ENCODE data around the gene EPN1.
A peak's percentile ranks its signal among the peaks of the same experiment; 100 is the strongest.

The EPN1 gene

DNA sequence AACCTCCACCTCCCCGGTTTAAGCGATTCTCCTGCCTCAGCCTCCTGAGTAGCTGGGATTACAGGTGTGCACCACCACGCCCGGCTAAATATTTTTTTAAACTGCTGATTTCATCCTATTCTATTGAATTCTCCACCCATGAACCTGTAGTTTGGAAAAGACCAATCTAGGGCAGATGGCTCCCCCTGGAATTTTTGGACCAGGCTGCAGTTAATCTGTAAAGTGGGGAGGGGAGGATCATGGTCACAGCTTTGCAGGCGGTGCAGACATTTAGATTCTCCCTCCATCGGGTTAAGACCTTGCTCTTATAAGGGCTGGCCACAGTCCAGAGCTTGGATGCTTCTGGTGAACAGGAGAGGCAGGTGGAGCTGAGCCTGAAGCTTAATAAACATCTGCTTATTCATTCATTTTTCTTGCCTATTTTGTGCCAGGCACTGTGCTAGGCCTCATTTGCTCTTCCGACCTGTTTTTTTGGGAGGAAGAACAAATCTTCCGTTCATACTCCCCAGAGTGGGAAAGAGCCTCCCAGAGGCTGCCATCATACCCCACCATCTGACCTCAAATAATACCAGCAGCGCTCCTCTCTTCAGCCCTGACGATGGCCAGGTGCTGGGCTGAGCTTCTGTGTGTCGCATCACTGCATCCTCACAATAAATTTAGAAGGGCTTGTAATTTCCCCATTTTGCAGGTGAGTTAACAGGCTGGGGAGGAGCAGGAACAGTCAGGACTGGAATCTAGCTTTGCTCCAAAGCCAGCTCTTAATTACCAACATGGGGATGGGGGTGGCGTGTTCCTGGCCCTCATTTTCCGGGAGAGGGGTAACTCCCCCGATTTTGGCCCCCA, 27.9 kb upstream of the EPN1 start:
- H3K4me3 ChIP-seq (ENCODE audit: low read depth, low read length): peak overlapping the region; percentile 83

DNA sequence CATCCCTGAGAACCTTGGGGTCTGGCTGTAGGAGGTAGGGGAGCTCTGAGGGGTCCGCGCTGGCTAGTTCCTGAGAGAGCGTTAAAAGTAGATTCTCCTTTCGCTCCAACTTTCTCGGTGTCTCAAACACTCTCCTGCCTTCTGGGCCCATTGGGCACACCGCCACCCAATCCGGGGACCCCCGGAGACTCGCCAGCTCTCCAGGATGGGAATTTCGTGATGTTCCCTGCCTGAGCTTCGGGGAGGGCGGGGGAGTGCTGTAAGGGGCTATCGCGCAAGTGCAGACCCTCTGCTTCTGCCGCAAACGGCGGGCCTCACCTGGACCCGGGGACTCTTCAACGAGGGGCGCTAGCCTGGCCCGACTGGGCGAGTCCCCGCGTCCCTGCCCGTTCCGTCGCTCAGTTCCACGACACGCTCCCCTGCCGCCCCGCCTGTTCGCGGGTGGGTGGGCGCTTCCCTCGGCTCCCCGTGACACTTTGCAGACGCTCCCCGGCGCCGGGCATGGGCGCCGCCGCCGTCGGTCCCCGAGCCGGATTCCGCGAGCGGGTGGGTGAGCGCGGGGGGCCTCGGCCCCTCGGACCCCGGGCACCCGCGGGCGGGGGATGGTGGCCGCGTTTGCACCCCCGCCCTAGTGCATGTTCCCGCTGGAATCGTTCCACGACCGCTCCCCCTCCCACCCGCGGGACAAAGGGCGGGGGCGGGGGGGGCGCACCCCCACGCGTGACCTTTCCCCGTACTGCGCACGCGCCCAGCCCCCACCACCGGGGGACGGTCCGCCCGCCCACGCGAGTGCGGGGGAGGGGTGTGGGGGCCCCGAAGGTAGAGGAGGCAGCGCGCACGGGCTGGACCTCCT, 27.1 kb upstream of the EPN1 start, which contains the start of gene CCDC106:
Gene CCDC106 (plus strand): TSS at position 481 of the 853 bp plus-strand sequence. CDS start 835 bp downstream, outside the sequence.
- peak within 1 kb of the TSS; percentile 83 for H3K4me3 ChIP-seq (ENCODE audit: low read depth, low read length)

DNA sequence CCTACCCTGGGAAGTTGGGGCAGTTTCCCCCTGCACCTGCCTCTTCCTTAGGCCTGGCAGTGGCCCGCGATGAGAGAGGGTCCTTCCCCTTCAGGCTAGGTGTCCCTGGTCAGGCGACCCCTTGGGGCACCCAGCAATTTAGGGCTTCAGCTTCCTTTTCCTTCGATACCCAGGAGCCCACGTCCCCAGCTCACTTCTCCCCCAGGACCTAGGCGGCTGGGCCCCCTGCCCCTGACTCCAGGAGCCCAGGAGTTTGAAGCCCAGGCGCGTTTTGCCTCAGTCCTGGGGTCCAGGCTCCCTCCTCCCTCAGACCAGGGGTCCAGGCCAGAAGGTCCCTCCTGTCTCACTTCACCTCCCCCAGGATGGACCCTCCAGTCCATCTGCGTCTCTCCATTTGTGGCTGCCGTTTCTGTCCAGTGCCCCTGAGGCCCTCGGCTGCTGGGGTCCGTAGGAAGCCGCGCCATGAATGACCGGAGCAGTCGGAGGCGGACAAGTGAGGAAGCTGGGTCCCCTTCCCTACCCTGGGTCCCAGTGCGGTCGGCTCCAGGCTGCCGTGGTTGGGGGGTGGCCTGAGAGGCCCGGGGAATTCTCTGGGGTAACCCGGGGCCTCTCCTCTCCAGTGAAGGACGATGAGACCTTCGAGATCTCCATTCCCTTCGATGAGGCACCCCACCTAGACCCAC, 26.3 kb upstream of the EPN1 start:
- peak overlapping the region; percentile 83 for H3K4me3 ChIP-seq (ENCODE audit: low read depth, low read length)

DNA sequence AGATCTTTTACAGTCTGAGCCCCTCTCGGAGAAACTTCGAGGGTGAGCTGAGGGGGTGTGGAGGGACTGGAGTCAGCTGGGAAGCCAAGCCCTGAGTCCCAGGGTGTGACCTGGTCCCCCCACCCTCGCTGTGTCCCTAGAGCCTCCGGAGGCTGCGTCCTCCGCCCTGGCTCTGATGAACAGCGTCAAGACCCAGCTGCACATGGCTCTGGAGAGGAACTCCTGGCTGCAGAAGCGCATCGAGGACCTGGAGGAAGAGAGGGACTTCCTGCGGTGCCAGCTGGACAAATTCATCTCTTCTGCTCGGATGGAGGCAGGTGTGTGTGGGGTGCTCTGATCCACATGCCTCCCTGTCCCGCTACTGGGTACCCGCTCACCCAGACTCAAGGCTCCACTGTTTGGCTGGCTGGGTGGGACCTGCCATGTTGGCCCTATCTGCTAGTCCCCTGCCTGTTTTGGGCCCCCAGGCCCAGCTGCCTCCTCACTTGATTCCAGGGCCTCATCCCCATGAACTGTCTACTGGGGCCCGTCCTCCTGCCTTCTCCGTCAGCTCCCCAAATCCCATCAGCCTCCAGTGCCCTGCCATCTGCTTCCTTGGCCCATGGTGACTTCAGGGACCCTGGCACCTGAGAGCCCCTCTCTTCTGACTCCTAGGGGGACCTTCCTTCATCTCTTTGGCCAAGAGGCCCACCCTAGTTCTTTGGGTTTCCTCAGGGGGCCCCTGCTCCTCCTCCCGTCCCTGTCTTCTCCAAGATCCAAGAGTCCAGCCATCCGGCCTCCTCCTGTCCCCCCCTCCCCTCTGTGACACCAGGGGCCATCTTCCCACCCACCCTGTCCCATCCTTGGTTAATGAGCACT, 25.5 kb upstream of the EPN1 start:
- H3K4me3 ChIP-seq (ENCODE audit: low read depth, low read length): no peak overlapping the region

DNA sequence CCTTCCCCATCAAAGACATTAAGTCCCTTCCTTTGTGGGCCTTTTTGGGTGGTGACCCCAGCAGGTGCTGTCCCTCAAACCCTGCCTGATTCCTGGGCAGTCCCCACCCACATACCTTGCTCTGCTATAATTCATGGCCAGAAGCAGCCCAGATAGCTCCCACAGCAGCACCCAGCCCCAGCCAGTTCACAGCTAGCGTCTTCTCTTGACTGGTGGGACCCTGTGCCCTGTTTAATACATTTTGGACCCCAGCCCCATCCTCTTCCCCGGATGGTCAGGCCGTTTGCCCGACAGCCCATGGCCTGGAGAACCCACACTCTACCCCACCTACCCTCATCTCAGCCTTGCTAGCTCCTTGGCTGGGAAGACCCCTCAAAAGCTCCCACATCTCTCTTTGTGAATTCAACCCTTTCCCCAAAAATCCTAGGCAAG, 24.9 kb upstream of the EPN1 start:
- H3K4me3 ChIP-seq (ENCODE audit: low read depth, low read length): no peak overlapping the region

DNA sequence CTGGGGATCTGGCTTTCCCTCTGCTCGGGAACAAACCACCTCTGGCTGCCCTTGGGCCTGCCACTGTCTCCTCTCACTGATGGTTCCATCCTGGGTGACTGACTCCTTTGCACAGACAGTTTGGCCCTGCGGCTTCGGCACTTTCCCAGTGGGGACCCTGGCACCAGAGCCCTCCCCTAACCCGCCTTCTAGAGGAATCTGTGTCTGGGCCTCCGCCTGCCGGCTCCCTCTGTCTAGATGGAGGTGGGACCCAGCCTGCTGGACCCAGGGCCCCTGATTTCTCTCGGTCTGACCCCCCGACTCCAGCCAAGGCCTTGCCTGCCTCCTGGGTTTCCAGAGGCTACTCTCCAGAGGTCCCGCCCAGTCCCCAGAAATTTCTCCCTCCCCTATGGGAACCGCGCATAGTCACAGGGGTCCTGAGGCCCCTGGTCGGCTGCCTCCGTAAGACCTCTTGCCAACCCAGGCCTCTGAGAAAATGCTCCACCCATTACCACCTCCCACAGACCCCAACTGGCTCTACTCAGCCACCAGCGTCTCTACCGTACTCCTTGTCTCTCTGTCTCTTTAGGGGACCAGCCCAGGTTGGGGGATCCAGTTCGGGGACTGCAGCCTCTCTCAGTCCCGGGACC, 24.3 kb upstream of the EPN1 start:
- no peak overlapping the region for H3K4me3 ChIP-seq (ENCODE audit: low read depth, low read length)

DNA sequence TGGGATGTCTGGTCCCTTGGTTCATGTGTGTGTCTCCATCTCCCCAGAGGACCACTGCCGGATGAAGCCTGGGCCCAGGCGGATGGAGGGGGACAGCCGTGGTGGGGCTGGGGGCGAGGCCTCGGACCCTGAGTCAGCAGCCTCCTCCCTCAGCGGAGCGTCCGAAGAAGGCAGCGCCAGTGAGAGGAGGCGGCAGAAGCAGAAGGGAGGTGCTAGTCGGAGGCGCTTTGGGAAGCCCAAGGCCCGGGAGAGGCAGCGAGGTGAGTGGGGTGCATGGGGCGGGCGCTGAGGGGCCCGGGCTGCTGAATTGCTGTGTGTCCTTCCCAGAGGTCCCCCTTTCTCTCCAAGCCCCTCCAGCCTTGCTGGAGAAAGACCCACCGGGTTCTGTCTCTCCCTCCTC, 23.8 kb upstream of the EPN1 start:
- H3K4me3 ChIP-seq (ENCODE audit: low read depth, low read length): no peak overlapping the region

DNA sequence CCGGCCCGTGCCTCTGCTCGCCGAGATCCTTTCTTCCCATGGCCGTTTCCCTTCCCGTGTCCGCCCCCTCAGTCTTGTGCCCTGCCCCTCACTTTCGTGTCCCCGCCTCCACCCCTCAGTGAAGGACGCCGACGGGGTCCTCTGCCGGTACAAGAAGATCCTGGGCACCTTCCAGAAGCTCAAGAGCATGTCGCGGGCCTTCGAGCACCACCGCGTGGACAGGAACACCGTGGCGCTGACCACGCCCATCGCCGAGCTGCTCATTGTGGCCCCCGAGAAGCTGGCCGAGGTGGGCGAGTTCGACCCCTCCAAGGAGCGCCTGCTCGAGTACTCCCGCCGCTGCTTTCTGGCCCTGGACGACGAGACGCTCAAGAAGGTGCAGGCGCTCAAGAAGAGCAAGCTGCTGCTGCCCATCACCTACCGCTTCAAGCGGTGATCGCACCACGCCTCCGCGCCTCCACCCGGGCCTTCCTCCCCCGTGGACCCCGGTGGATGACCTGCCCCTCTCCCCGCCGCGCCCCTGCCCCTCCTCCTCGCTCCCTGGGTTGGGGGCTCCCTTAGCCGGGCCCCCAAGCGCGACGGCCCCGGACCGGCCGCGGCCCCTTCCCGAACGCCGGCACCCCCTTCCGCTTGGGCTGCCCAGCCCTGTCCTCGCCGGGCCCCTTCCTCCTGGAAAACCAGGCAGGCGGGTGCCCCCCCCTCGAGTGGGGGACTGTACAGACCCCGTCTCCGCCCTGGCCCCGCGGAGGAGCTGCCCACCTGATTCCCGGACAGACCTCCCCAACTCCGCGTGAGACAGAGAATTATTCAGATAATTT, 22.5 kb upstream of the EPN1 start:
- H3K4me3 ChIP-seq (ENCODE audit: low read depth, low read length): peak overlapping the region; percentile 8

DNA sequence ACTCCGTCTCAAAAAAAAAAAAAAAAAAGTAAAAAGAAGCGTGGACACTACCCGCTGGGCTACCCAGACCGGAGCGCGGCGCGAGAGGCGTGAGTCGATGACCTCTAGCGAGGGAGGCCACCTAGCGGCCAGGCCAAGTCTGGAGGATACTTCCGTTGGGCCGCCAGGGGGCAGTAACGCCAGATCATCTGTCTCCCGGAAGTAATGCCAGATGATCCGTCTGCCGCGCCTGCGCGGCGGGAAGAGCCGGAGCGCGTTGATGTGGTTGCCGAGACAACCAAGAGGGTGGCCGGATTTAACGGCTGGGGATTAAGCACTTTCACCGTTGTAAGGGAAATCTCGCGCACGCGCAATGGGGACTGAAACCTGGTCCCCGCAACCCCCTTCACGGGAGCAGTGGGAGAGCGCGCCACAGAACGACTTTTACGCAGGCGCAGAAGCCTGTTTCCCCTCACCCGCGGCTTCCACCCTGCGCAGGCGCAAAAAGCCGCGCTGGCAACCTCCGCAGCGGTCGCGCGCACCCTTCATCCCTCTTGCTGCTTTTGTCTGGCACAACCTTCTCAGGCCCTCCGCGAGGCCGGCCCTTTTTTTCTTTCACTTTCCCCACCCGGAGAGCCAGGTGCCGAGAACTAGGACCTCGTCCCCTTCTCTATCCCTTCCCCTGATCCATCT, 21.2 kb upstream of the EPN1 start:
- peak overlapping the region; percentile 85 for H3K4me3 ChIP-seq (ENCODE audit: low read depth, low read length)

DNA sequence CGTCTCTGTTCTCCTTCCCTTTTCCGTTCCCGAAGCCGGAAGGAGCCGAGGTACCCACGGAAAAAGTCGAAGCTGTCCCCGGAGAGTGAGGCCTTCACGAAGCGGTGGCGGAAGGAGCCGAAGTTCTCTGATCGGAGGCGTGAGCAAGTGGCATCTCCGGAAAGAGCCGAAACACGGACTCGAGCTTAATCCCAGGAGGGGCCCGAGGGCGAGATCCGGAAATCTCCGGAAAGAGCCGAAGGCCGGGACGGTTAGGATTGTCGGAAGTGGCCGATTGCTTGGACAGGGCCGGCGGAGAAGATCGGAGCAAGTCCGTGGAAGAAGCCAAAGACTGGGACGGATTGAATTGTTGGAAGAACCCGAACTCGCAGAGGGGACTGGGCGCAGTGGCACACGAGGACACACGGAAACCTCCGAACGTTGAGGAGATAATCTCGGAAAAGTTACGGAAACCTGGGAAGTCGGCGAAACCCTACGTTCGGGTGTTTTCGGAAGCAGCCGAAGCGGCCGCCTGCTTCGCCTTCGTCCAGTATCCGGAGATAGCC, 20.6 kb upstream of the EPN1 start:
- H3K4me3 ChIP-seq (ENCODE audit: low read depth, low read length): peak overlapping the region; percentile 85

DNA sequence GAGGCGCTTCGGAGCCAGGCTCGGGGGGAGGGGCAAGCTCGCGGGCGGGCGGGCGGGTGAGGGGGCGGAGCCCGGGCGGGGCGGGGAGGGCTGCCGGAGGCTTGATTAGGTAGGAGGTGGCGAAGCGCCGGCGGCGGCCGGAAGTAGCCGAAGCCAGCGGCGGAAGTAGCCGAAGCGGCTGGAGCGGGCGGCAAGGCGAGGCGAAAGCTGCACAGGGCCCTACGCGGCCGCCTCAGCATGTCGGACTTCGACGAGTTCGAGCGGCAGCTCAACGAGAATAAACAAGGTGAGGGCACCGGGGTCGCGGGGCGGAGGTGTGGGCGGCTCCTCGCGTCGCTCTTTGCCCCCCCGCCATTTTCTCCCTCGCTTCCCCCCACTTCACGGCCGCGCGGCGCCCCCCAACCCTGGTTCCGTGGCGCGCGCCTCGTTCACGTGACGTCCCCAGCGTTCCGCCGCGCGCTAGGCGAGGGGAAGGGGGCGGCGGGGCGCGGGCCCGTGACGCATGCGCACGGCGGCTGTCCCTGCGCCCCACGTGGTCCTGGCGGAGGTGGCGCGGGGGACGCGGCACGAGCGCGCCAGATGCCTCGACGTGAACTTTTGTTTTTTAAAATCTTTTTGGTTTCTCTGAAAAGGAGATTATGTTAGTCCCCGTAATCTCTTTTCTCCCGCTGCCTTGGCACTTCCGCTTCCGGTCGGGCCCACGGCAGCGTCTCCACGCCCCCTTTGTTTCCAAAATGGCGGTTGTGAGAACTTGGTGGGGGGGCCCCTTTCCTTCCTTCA, 20.0 kb upstream of the EPN1 start, which contains the start of gene U2AF2:
Gene U2AF2 (plus strand): TSS at position 168 of the 780 bp plus-strand sequence. CDS start 70 bp downstream, at position 238.
- H3K4me3 ChIP-seq (ENCODE audit: low read depth, low read length): peak within 1 kb of the TSS; percentile 92

DNA sequence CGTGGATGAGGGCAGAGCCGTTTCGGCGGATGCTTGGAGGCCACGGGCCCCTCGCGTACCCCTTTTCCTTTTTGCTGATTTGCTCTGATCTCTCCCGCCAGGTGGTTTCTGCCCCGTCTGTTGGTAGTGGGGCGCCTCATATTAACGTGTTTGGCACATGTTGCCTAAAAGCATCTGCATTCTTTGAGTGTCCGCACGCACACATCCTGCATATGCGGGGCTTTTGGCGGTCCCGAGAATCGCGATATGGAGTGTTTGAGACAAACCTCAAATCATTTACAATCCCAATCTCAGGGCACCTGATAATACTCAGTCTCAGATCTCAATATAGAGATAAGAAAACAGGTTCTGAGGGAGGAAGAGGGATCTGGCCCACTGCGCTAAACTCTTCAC, 19.4 kb upstream of the EPN1 start:
- peak overlapping the region; percentile 92 for H3K4me3 ChIP-seq (ENCODE audit: low read depth, low read length)

DNA sequence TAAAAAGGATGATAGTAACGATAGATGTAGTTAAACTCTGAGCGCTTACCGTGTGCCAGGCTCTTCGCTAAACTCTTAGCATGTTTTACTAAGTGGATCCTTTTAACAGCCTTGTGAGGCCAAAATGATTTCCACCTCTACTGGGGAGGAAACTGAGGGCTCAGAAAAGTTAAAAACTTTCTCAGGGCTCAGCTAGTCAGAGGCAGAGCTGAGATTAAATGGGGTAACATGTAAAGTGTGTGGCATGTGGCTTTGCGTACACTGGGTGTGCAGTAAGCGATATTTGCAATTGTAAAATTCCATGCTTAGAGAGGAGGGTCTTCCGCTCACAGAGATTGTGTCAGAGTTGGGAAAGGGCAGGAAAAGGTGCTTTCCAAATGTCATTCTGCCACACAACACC, 18.5 kb upstream of the EPN1 start:
- H3K4me3 ChIP-seq (ENCODE audit: low read depth, low read length): peak overlapping the region; percentile 92

DNA sequence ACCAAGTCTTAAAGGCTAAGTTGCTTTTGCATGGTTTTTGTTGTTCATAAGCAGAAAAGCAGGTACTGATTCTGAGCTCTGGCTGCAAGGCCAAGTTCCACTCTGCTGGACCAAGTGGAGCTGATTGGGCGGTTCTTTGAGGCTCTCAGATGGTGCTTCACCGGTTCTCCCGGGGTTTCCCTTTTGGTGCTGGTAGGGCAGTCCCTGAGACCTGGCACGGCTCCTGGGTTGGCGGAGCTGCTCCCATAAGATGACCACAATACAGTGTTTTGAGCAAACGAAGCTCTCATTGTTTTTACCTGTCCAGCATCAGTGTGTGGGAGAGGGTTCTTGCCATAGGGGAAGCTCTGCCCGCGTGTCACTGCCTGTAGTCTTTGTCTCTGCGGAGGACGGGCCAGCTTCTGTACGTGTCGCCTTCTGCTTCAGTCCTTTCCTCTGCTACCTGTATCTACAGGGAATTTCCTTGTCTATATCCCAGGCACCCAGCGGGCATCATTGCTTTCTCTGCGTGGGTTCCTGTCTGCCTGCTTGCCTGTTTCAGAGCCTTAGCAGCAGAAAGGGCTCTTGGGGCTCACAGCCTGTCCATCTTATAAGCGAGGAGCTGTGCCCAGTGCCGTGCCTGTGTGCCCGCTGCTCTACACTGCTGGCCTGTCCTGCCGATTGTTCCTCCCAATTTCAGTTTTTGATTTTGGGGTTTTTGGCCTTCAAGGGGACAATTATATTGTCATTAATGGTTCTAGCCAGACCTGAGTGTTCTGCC, 17.9 kb upstream of the EPN1 start:
- H3K4me3 ChIP-seq (ENCODE audit: low read depth, low read length): no peak overlapping the region

DNA sequence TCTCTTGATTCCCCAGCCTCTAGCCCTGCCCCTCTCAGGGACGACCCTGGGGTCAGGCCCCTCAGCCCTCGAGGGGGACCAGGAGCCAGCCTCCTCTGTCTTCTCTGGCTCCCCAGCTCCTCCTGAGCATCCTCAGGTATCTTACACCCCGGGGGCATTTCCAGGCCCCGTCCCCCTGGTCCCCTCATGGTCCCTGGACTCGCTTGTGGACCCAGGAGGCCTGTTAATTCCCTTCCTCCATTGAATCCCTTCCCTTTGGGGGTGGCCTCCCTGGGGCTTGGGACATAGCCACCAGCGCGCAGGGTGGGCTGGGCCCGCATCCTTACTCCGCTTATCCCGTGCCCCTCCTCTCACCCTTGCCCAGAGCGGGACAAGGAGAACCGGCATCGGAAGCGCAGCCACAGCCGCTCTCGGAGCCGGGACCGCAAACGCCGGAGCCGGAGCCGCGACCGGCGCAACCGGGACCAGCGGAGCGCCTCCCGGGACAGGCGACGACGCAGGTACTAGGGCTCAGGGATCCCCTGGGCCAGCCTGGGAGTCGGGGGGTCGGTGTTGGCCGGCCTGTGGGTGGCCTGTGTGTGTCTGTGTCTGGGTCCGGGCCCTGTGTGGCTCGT, 16.1 kb upstream of the EPN1 start:
- no peak overlapping the region for H3K4me3 ChIP-seq (ENCODE audit: low read depth, low read length)

DNA sequence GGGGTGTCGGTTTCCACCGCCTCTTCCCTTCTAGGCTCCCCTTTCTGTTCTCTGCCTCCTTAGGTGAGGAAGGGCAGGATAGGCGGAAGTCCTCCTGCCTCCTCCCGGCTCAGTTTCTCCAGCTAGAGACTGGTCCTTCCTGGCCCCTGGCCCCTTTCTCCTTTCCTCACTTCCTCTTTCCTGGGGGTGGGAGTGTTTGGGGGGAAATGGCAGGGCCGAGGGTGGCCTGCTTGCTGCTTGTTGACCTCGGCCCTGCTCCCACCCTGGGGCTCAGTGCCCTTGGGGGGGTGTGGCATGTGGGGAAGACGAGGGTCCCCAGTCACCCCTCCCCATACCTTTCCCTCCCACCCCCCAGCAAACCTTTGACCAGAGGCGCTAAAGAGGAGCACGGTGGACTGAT, 15.2 kb upstream of the EPN1 start:
- H3K4me3 ChIP-seq (ENCODE audit: low read depth, low read length): no peak overlapping the region

Data from iPS-11a (cell line).